ENCODE data around the gene PPM1E. TPM values are rescaled to one million over a fixed set of nuclear protein-coding genes. Genes with fewer than 3 reads are reported as not detected.

The PPM1E gene
- 8.1 TPM for polyA plus RNA-seq (2013, experiment 1 of 4)
- polyA plus RNA-seq (2013, experiment 2 of 4) = 7.9 TPM
- polyA plus RNA-seq (2013, experiment 3 of 4) = 8.7 TPM
- polyA plus RNA-seq (2013, experiment 4 of 4) = 8.9 TPM

DNA sequence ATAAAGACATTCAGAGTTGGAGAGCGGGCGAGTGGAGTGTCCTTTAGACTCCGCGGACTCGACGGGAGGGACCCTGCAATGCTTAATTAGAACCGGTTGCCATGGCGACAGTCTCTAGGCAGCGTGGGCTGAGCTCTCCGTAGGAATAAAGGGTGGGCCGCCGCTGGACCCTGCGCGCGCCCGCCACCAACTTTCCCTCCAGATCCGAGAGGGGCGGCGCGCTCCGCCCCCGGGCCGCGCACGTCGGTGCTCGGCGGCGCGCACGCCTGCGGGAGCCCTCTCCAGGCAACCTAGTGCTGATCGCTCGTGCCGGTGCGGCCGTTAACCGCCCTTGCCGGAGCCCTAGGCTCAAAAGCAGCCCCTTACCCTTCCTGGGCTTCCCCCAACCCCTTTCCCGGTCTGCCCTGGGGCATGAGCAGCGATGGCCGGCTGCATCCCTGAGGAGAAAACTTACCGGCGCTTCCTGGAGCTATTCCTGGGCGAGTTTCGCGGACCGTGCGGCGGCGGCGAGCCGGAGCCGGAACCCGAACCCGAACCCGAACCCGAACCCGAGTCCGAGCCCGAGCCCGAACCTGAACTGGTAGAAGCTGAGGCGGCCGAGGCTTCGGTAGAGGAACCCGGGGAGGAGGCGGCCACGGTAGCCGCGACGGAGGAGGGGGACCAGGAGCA is at the start of gene PPM1E:
TSS of gene PPM1E (plus strand) at position 278 of the 669 bp plus-strand sequence.
- H3K4me1 ChIP-seq (ENCODE audit: control insufficient read depth, insufficient read depth, low read length) = peaks cover 7% of the 10 kb centered on the region
- H3K4me3 ChIP-seq (ENCODE audit: insufficient read depth, low read depth, low read length) = peak within 1 kb of the TSS; percentile 97
- peaks cover 12% of the 10 kb centered on the region for H3K27me3 ChIP-seq (ENCODE audit: control insufficient read depth, insufficient read depth, low read length, poor library complexity, severe bottlenecking)
- H3K27ac ChIP-seq (ENCODE audit: insufficient read depth, low read depth, low read length, poor library complexity, severe bottlenecking) = peak within 1 kb of the TSS; percentile 26
- 0% methylated on average over 71 of the region's 71 CpGs for WGBS, 2 experiments
- H3K36me3 ChIP-seq (ENCODE audit: control insufficient read depth, insufficient read depth, low read length) = no peaks in the 10 kb centered on the region
- no peaks in the 10 kb centered on the region for H3K9me3 ChIP-seq (ENCODE audit: control insufficient read depth, low read length)

DNA sequence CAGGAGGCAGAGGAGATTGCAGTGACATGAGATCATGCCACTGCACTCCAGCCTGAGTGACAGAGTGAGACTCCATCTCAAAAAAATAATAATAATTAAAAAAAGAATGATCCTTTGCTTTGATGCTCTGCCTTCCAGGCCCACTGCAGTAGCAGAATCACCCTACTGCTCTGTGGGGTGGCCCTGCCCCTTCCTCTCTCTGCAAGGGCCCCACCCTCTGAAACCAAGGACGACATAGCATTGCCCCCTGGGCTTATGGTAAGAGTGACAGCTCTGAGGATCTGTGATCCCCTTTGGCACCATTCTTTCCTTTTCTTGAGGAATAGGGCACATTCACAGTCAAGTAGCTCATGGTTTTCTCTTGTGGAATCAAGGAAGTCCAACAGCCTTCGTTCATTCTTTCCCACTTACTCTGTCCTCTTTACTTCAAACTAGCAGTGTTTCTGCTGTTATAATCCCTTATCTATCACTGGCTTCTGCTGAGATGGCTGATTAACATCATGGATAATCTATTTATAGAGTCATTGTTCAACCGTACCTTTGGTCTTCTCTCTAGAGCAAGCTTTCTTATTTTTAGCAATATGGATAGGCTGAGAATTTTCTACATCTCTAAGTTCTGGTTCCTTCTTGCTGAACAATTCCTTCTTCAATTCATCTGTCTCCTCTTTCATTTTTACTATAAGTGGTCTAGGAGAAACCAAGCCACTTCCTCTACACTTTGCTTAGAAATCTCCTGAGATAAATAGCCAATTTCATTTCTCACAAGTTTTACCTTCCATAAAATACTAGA is 49.1 kb upstream of the PPM1E start:
- Histone ChIP-seq H3K4me3 (ENCODE audit: insufficient read depth, low read depth, low read length) (no peak overlapping the region), H3K27ac (ENCODE audit: insufficient read depth, low read depth, low read length, poor library complexity, severe bottlenecking) (no peak overlapping the region)
- 91% methylated on average over 3 of the region's 3 CpGs for WGBS, 2 experiments

DNA sequence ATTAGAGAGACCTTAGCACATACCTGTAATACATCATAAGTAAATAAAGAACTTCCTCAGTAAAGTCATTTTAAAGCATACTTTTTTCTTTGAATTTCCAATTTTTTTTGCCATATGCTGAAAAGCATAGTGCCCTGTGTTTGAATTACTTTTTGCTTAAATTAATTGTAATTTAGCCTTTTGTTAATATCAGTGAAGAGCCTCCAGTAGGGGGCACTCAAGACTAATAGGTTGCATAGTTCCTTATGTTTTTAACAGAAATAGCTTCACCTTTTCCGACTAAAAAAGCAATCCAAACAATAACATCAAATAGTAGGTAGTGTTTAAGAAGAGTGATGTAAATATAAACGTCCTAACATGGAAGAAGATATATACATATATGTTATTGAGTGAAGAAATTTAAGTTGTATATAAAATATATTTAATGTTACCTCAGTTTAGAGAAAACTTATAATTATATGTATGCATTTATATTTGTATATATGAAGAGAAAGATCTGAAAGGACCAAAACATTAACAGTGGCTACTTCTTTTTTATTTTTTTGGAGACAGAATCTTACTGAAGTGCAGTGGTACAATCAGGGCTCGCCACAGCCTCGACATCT is 44.6 kb upstream of the PPM1E start:
- H3K9me3 ChIP-seq (ENCODE audit: control insufficient read depth, low read length) = no peaks in the 10 kb centered on the region
- no peaks in the 10 kb centered on the region for H3K36me3 ChIP-seq (ENCODE audit: control insufficient read depth, insufficient read depth, low read length)
- H3K4me3 ChIP-seq (ENCODE audit: insufficient read depth, low read depth, low read length) = no peak overlapping the region
- H3K27ac ChIP-seq (ENCODE audit: insufficient read depth, low read depth, low read length, poor library complexity, severe bottlenecking) = no peak overlapping the region
- H3K27me3 ChIP-seq (ENCODE audit: control insufficient read depth, insufficient read depth, low read length, poor library complexity, severe bottlenecking) = no peaks in the 10 kb centered on the region
- 96 to 100% methylated on average over 2 of the region's 4 CpGs for WGBS, 2 experiments
- no peaks in the 10 kb centered on the region for H3K4me1 ChIP-seq (ENCODE audit: control insufficient read depth, insufficient read depth, low read length)

More for the DNA sequence above, 49.1 kb upstream of the PPM1E start:
- Histone ChIP-seq H3K27me3 (ENCODE audit: control insufficient read depth, insufficient read depth, low read length, poor library complexity, severe bottlenecking) (no peaks in the 10 kb centered on the region), H3K9me3 (ENCODE audit: control insufficient read depth, low read length) (no peaks in the 10 kb centered on the region), H3K36me3 (ENCODE audit: control insufficient read depth, insufficient read depth, low read length) (no peaks in the 10 kb centered on the region), H3K4me1 (ENCODE audit: control insufficient read depth, insufficient read depth, low read length) (no peaks in the 10 kb centered on the region)

DNA sequence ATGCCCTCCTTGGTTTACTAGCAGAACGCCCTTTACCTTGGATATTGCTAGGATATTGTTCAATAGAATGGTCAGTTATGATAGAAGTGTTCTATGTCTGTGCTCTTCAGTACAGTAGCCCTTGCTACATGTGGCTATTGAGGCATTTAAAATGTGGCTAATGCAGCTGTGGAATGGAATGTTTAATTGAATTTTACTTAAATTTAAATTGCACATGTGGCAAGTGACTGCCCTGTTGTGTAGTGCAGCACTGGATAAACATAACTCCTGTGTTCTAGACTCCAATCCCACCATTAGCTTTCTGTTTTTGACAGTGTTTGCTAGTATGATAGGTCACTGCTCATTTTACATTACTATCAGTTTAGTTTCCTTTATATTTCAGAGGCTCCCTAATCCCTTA is 33.4 kb upstream of the PPM1E start:
- H3K4me1 ChIP-seq (ENCODE audit: control insufficient read depth, insufficient read depth, low read length) = no peaks in the 10 kb centered on the region
- H3K4me3 ChIP-seq (ENCODE audit: insufficient read depth, low read depth, low read length) = no peak overlapping the region
- no peaks in the 10 kb centered on the region for H3K36me3 ChIP-seq (ENCODE audit: control insufficient read depth, insufficient read depth, low read length)
- no peaks in the 10 kb centered on the region for H3K27me3 ChIP-seq (ENCODE audit: control insufficient read depth, insufficient read depth, low read length, poor library complexity, severe bottlenecking)
- no peaks in the 10 kb centered on the region for H3K9me3 ChIP-seq (ENCODE audit: control insufficient read depth, low read length)
- WGBS, 2 experiments = 91 to 94% methylated on average over 1 of the region's 1 CpG
- no peak overlapping the region for H3K27ac ChIP-seq (ENCODE audit: insufficient read depth, low read depth, low read length, poor library complexity, severe bottlenecking)

DNA sequence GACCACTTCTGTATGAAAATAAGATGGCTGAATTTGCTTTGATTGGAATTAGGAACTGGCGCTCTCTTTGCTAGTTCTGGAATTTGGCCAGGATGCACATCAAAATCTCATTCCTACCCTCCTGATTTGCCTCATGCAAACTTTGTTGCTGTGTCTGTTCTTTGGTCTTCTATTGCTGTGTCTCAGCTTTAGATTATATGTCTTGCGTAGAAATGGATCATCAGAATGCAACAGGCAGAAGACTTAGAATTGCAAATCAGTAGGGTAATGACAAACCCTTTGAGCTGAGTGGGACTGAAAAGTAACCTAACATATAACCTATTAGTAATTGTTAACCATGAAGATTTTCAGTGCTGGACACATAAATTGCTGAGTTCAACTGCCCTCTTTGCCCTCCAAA is 33.0 kb upstream of the PPM1E start:
- no peak overlapping the region for H3K4me3 ChIP-seq (ENCODE audit: insufficient read depth, low read depth, low read length)
- H3K4me1 ChIP-seq (ENCODE audit: control insufficient read depth, insufficient read depth, low read length) = no peaks in the 10 kb centered on the region
- WGBS, 2 experiments = 90 to 94% methylated on average over 2 of the region's 2 CpGs
- H3K9me3 ChIP-seq (ENCODE audit: control insufficient read depth, low read length) = no peaks in the 10 kb centered on the region
- no peaks in the 10 kb centered on the region for H3K27me3 ChIP-seq (ENCODE audit: control insufficient read depth, insufficient read depth, low read length, poor library complexity, severe bottlenecking)
- no peak overlapping the region for H3K27ac ChIP-seq (ENCODE audit: insufficient read depth, low read depth, low read length, poor library complexity, severe bottlenecking)
- no peaks in the 10 kb centered on the region for H3K36me3 ChIP-seq (ENCODE audit: control insufficient read depth, insufficient read depth, low read length)

DNA sequence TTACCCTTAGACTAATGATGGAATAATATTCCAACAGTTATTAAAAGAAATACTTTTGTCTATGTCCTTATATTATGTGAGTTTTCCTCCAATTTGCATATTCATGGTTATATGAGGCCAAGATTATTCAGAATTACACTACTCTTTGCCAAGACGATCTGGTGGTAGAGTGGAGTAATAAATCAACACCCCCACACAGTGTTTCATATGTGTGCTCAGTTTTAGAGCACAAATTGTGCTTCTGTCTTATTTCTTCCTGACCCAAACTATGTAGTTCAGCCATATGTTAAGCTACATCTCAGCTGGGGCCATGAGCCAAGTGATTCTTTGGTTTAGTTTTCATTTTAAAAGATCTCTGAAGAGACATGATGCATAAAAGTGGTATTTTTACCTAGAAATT is 26.9 kb upstream of the PPM1E start:
- no peaks in the 10 kb centered on the region for H3K36me3 ChIP-seq (ENCODE audit: control insufficient read depth, insufficient read depth, low read length)
- no peaks in the 10 kb centered on the region for H3K27me3 ChIP-seq (ENCODE audit: control insufficient read depth, insufficient read depth, low read length, poor library complexity, severe bottlenecking)
- no CpG with 5 or more reads among the region's 1 CpG for WGBS, 2 experiments
- H3K9me3 ChIP-seq (ENCODE audit: control insufficient read depth, low read length) = no peaks in the 10 kb centered on the region
- H3K4me3 ChIP-seq (ENCODE audit: insufficient read depth, low read depth, low read length) = no peak overlapping the region
- H3K27ac ChIP-seq (ENCODE audit: insufficient read depth, low read depth, low read length, poor library complexity, severe bottlenecking) = no peak overlapping the region
- H3K4me1 ChIP-seq (ENCODE audit: control insufficient read depth, insufficient read depth, low read length) = no peaks in the 10 kb centered on the region

DNA sequence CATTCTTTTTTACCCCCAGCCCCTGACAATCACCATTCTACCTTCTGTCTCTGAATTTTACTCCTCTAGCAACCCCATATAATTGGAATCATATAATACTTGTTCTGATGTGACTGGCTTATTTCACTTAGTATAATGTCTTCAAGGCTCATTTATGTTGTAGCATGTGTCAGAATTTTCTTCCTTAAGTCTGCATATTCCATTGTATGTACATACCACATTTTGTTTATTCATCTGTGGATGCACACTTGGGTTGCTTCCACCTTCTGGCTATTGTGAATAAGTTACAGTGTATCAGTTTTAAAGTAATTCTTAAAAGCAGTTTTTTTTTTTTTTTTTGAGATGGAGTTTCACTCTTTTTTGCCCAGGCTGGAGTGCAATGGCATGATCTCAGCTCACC is 24.7 kb upstream of the PPM1E start:
- Histone ChIP-seq H3K9me3 (ENCODE audit: control insufficient read depth, low read length) (no peaks in the 10 kb centered on the region), H3K27ac (ENCODE audit: insufficient read depth, low read depth, low read length, poor library complexity, severe bottlenecking) (no peak overlapping the region), H3K27me3 (ENCODE audit: control insufficient read depth, insufficient read depth, low read length, poor library complexity, severe bottlenecking) (no peaks in the 10 kb centered on the region), H3K4me1 (ENCODE audit: control insufficient read depth, insufficient read depth, low read length) (no peaks in the 10 kb centered on the region), H3K36me3 (ENCODE audit: control insufficient read depth, insufficient read depth, low read length) (no peaks in the 10 kb centered on the region), H3K4me3 (ENCODE audit: insufficient read depth, low read depth, low read length) (no peak overlapping the region)

DNA sequence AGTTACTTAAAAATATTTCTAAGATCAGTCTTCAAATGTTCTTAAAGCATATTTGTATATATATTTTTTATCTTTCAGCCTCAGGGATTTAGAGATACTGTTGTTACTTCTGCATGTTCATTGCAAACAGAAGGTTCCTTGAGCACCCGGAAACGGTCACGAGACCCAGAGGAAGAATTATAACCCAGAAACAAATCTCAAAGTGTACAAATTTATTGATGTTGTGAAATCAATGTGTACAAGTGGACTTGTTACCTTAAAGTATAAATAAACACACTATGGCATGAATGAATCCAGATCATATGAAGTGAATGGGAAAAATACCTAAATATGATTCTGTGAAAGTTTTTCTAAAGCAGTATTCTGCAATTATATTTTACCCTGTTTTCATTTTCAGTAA is 21.6 kb upstream of the PPM1E start:
- Histone ChIP-seq H3K9me3 (ENCODE audit: control insufficient read depth, low read length) (no peaks in the 10 kb centered on the region), H3K27ac (ENCODE audit: insufficient read depth, low read depth, low read length, poor library complexity, severe bottlenecking) (no peak overlapping the region), H3K4me3 (ENCODE audit: insufficient read depth, low read depth, low read length) (no peak overlapping the region), H3K36me3 (ENCODE audit: control insufficient read depth, insufficient read depth, low read length) (no peaks in the 10 kb centered on the region), H3K4me1 (ENCODE audit: control insufficient read depth, insufficient read depth, low read length) (no peaks in the 10 kb centered on the region), H3K27me3 (ENCODE audit: control insufficient read depth, insufficient read depth, low read length, poor library complexity, severe bottlenecking) (no peaks in the 10 kb centered on the region)
- 100% methylated on average over 2 to 3 of the region's 3 CpGs for WGBS, 2 experiments

DNA sequence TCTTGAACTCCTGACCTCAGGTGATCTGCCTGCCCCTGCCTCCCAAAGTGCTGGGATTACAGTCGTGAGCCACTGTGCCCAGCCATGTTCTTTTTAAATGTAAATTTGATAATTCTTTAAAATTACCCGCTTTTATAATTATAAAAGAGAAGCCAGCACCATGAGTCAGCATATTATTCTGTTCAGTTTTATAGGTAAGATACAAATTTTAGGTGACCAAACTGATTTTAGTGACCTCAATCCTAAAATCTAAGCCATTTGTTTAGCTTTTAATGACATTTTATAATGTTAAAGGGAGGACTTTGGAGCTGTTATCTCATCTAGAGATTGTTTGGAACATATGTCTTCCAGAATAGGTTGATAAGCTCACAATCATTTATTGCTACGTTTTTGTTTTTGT is 20.8 kb upstream of the PPM1E start:
- Histone ChIP-seq H3K36me3 (ENCODE audit: control insufficient read depth, insufficient read depth, low read length) (no peaks in the 10 kb centered on the region), H3K4me1 (ENCODE audit: control insufficient read depth, insufficient read depth, low read length) (no peaks in the 10 kb centered on the region), H3K27ac (ENCODE audit: insufficient read depth, low read depth, low read length, poor library complexity, severe bottlenecking) (no peak overlapping the region), H3K9me3 (ENCODE audit: control insufficient read depth, low read length) (no peaks in the 10 kb centered on the region), H3K27me3 (ENCODE audit: control insufficient read depth, insufficient read depth, low read length, poor library complexity, severe bottlenecking) (no peaks in the 10 kb centered on the region), H3K4me3 (ENCODE audit: insufficient read depth, low read depth, low read length) (no peak overlapping the region)
- WGBS, 2 experiments = 68 to 91% methylated on average over 2 of the region's 3 CpGs

DNA sequence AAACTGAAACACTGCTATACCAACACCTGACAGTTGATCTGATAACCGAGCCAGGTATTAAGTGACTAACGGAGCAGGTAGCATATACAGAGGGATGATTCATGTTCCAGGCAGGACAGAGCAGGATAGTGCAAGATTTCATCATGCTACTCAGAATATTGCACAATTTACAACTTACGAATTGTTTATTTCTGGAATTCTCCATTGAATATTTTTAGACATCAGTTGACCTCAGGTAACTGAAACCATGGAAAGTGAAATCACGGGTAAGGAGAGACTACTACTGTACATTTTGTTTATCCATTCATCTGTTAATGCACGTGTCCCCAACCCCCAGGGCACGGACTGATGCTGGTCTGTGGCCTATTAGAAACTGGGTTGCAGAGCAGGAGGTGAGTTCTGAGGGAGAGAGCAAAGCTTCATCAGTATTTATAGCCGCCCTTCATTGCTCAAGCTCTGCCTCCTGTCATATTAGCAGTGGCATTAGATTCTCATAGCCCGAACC is 14.5 kb upstream of the PPM1E start:
- whole genome bisulfite sequencing, 2 experiments = 95% methylated on average over 8 of the region's 8 CpGs
- Histone ChIP-seq H3K4me1 (ENCODE audit: control insufficient read depth, insufficient read depth, low read length) (no peaks in the 10 kb centered on the region), H3K27ac (ENCODE audit: insufficient read depth, low read depth, low read length, poor library complexity, severe bottlenecking) (no peak overlapping the region), H3K36me3 (ENCODE audit: control insufficient read depth, insufficient read depth, low read length) (no peaks in the 10 kb centered on the region), H3K27me3 (ENCODE audit: control insufficient read depth, insufficient read depth, low read length, poor library complexity, severe bottlenecking) (no peaks in the 10 kb centered on the region), H3K9me3 (ENCODE audit: control insufficient read depth, low read length) (no peaks in the 10 kb centered on the region), H3K4me3 (ENCODE audit: insufficient read depth, low read depth, low read length) (no peak overlapping the region)
